HFFc6 (cell line): ENCODE results near the gene CFAP299. TPM values are rescaled to one million over a fixed set of nuclear protein-coding genes. Genes with fewer than 3 reads are reported as not detected.
"Not testable (repeated sequence)": the region's sequence is repeated elsewhere in the genome, so short reads cannot be mapped to it uniquely, and the experiment has no call there.

Experiments
- DNase-seq: peaks from one replicate; pipeline ENCODE4 v3.0.0-alpha.2; 2018
- H3K27ac Mint-ChIP-seq: 2 replicates; pipeline ENCODE4 v1.8.0; 2020; ENCODE audit warnings: mild to moderate bottlenecking, mixed read lengths
- H3K27me3 Mint-ChIP-seq: 2 replicates; pipeline ENCODE4 v1.8.0; 2021; ENCODE audit warnings: mild to moderate bottlenecking, moderate library complexity, mixed read lengths; ENCODE audit not compliant: insufficient read depth
- H3K36me3 Mint-ChIP-seq: 2 replicates; pipeline ENCODE4 v1.8.0; 2021; ENCODE audit warnings: low read depth, mixed read lengths
- H3K4me1 Mint-ChIP-seq: 2 replicates; pipeline ENCODE4 v1.8.0; 2020; ENCODE audit warnings: low read depth, mixed read lengths
- H3K4me3 Mint-ChIP-seq: 2 replicates; pipeline ENCODE4 v1.8.0; 2020; ENCODE audit warnings: mild to moderate bottlenecking, moderate library complexity, mixed read lengths
- H3K9me3 Mint-ChIP-seq: 2 replicates; pipeline ENCODE4 v1.8.0; 2020; ENCODE audit warnings: mild to moderate bottlenecking, mixed read lengths
- CTCF ChIP-seq: fragments of 200-600 bp; sonication (generic); IDR thresholded peaks from 2 replicates; pipeline ENCODE4 v1.5.0; 2021; ENCODE audit warnings: antibody characterized with exemption, mild to moderate bottlenecking
- total RNA-seq, 6 experiments: library from RNA; stranded (reverse); fragmentation: NEBNext Ultra II Directional; extraction: Animal tissue kit (Norgen Biotek cat#: 25700); gene quantifications; 2 replicates in 1 of 6; 3 replicates in 5 of 6; pipeline ENCODE4 v1.2.3, GENCODE V29; 2021

The CFAP299 gene
- total RNA-seq, 6 experiments from 2014 or later, result 4.8 to 9.0 (median 8.7) TPM

GRCh38 chr4:80340036-80340435 is 4.5 kb downstream of the CFAP299 start:
- TF ChIP-seq CTCF, result no peak
- no peak for DNase-seq
- peaks cover 24% of the 10 kb centered on the region for H3K9me3 Mint-ChIP-seq
- H3K36me3 Mint-ChIP-seq, result peaks cover 44% of the 10 kb centered on the region
- H3K27me3 Mint-ChIP-seq, result peaks cover 3% of the 10 kb centered on the region; the same call in 1 of the 2 replicates
- no peak overlapping the region for H3K27ac Mint-ChIP-seq
- peaks cover 30% of the 10 kb centered on the region for H3K4me1 Mint-ChIP-seq
- no peak overlapping the region for H3K4me3 Mint-ChIP-seq

GRCh38 chr4:80342684-80343083 is 7.2 kb downstream of the CFAP299 start:
- Mint-ChIP-seq H3K4me1 (peaks cover 20% of the 10 kb centered on the region), H3K9me3 (peaks cover 24% of the 10 kb centered on the region), H3K36me3 (peaks cover 52% of the 10 kb centered on the region)
- H3K27ac Mint-ChIP-seq, DNase-seq, H3K4me3 Mint-ChIP-seq, H3K27me3 Mint-ChIP-seq: not testable (repeated sequence)

DNA sequence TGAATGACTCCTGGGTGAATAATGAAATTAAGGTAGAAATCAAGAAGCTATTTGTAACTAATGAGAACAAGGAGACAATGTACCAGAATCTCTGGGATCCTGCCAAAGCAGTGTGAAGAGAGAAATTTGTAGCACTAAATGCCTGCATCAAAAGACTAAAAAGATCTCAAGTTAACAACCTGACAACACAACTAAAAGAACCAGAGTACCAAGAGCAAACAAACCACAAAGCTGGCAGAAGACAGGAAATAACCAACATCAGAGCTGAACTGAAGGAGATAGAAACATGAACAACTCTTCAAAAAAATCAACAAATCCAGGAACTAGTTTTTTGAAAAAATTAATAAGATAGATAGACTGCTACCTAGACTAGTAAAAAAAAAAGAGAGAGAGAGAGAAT is 8.4 kb downstream of the CFAP299 start:
- Mint-ChIP-seq H3K4me1 (peaks cover 15% of the 10 kb centered on the region), H3K9me3 (peaks cover 24% of the 10 kb centered on the region), H3K27ac (no peak overlapping the region), H3K27me3 (no peaks in the 10 kb centered on the region), H3K4me3 (no peak overlapping the region), H3K36me3 (peaks cover 52% of the 10 kb centered on the region)
- DNase-seq, result no peak
- TF ChIP-seq CTCF, result no peak

GRCh38 chr4:80360084-80360483 is 24.6 kb downstream of the CFAP299 start:
- H3K27me3 Mint-ChIP-seq, result no peaks in the 10 kb centered on the region
- H3K4me3 Mint-ChIP-seq, result no peak overlapping the region
- no peaks in the 10 kb centered on the region for H3K36me3 Mint-ChIP-seq
- no peak for DNase-seq
- H3K9me3 Mint-ChIP-seq, result no peaks in the 10 kb centered on the region
- no peak for TF ChIP-seq CTCF
- no peak overlapping the region for H3K27ac Mint-ChIP-seq
- peaks cover 27% of the 10 kb centered on the region for H3K4me1 Mint-ChIP-seq

- no peak for DNase-seq
- no peak for TF ChIP-seq CTCF
- H3K27ac Mint-ChIP-seq, result no peak overlapping the region
Measured at GRCh38 chr4:80360900-80361299, 25.4 kb downstream of the CFAP299 start.

DNA sequence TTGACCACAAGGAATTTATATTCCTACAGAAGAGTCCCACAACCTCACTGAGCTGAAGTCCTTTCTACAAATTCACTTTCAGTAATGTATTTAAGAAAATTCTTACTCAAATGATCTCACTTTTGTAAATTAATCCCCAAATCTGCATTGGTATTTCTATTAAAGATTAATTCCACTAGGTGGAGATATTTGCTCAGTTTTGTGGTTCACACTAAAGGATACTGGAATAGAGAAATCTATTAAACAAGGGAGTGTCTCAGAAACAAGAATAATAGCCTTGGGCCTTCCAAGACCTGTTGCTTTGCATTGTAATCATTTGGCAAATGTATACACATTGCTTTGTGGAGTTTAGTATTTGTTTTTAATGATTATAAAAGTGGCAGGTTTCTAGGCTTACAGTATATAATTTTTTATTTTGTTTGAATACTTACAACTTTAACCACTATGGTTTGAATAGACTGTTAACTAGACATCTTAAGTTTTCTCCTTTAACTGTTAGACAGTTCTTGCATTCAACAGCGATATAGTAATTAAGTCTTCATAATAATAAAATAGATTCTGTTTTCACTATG is 25.9 kb downstream of the CFAP299 start:
- H3K4me1 Mint-ChIP-seq, result peaks cover 33% of the 10 kb centered on the region
- H3K27ac Mint-ChIP-seq, result no peak overlapping the region
- H3K27me3 Mint-ChIP-seq, result no peaks in the 10 kb centered on the region
- H3K4me3 Mint-ChIP-seq, result no peak overlapping the region
- no peaks in the 10 kb centered on the region for H3K9me3 Mint-ChIP-seq
- peak; percentile 83 for TF ChIP-seq CTCF
- H3K36me3 Mint-ChIP-seq, result no peaks in the 10 kb centered on the region; the same call in 1 of the 2 replicates
- DNase-seq, result peak; percentile 33

More at GRCh38 chr4:80360900-80361299, 25.4 kb downstream of the CFAP299 start:
- H3K27me3 Mint-ChIP-seq, result no peaks in the 10 kb centered on the region
- H3K4me3 Mint-ChIP-seq, result no peak overlapping the region
- no peaks in the 10 kb centered on the region for H3K9me3 Mint-ChIP-seq
- peaks cover 28% of the 10 kb centered on the region for H3K4me1 Mint-ChIP-seq
- no peaks in the 10 kb centered on the region for H3K36me3 Mint-ChIP-seq
